Panc1 (cell line): ENCODE measurements around the gene DNAH9. TPM values are rescaled to one million over a fixed set of nuclear protein-coding genes. Genes with fewer than 3 reads are reported as not detected.

Source experiments
- ATAC-seq: fragments of 200-7000 bp; cut with Tn5 transposase; 2 replicates; pipeline ENCODE4 v1.9.1; 2020; ENCODE audit warnings: mild to moderate bottlenecking, moderate library complexity
- BruUV-seq: library from RNA; stranded (reverse); fragments of 400-500 nt; replicated peaks from 2 replicates; lab custom pipeline; 2021; lab: Mats Ljungman, UMichigan
- CTCF ChIA-PET: fragments of 300-600 bp; sonication (Branson Sonifier 250); formaldehyde crosslinking; loops from one replicate; lab custom pipeline; 2022; ENCODE audit warnings: antibody characterized with exemption; lab: Charles Lee
- POLR2A ChIA-PET: fragments of 300-600 bp; sonication (Branson Sonifier 250); formaldehyde crosslinking; loops from one replicate; lab custom pipeline; 2022; ENCODE audit warnings: antibody characterized with exemption; lab: Charles Lee
- DNase-seq: peaks from one replicate; pipeline ENCODE4 v3.0.0-alpha.2; 2010; ENCODE audit warnings: low read depth, low spot score
- H3K27ac ChIP-seq: 2 replicates; pipeline ENCODE4 v1.5.1; 2011; ENCODE audit warnings: mild to moderate bottlenecking, low read length, inconsistent platforms
- H3K27me3 ChIP-seq: fragments of 200-500 bp; sonication (Bioruptor generic); 2 replicates; pipeline ENCODE4 v1.6.0; 2014; ENCODE audit warnings: low read length, inconsistent platforms; ENCODE audit not compliant: control insufficient read depth, insufficient read depth
- H3K36me3 ChIP-seq: fragments of 200-500 bp; sonication (Bioruptor generic); 2 replicates; pipeline ENCODE4 v1.5.1; 2014; ENCODE audit warnings: inconsistent platforms, mild to moderate bottlenecking, low read length, moderate library complexity; ENCODE audit not compliant: control insufficient read depth, insufficient read depth
- H3K4me1 ChIP-seq: 2 replicates; pipeline ENCODE4 v1.5.1; 2011; ENCODE audit warnings: inconsistent platforms, mild to moderate bottlenecking, low read length, moderate library complexity; ENCODE audit not compliant: control insufficient read depth, insufficient read depth
- H3K4me3 ChIP-seq, 2 experiments: 2 replicates each; pipeline ENCODE4 v1.5.1; 2011 to 2012; ENCODE audit warnings: low read depth in 2 of 2, low read length in 2 of 2, mild to moderate bottlenecking in 2 of 2, inconsistent platforms in 1 of 2, moderate library complexity in 1 of 2
- H3K9me3 ChIP-seq: fragments of 200-500 bp; sonication (Bioruptor generic); 2 replicates; pipeline ENCODE4 v1.5.1; 2014; ENCODE audit warnings: low read depth, mild to moderate bottlenecking, inconsistent platforms, low read length, moderate library complexity; ENCODE audit not compliant: control insufficient read depth, insufficient read depth
- POLR2AphosphoS5 ChIP-seq: IDR thresholded peaks from 2 replicates; pipeline ENCODE4 v1.6.1; 2012; ENCODE audit warnings: mild to moderate bottlenecking, low read depth, low read length, moderate library complexity
- SIN3A ChIP-seq: IDR thresholded peaks from 2 replicates; pipeline ENCODE4 v1.6.1; 2012; ENCODE audit warnings: low read depth, mild to moderate bottlenecking, low read length, moderate library complexity, borderline replicate concordance; ENCODE audit not compliant: insufficient read depth
- TCF7L2 ChIP-seq: IDR thresholded peaks from 2 replicates; pipeline ENCODE4 v1.6.1; 2011; ENCODE audit warnings: mild to moderate bottlenecking, low read depth, low read length, inconsistent platforms
- in situ Hi-C: cut with HindIII; loops from 2 replicates; pipeline ENCODE4 v1.10.0; 2016; ENCODE audit warnings: low sequenced_read_pairs, low pct_unique_long_range_greater_than_20kb
- intact Hi-C: fragments of 100-400 bp; cut with micrococcal nuclease; formaldehyde crosslinking; loops from one replicate; pipeline ENCODE4 v1.10.0; 2022; ENCODE audit not compliant: unreplicated experiment
- total RNA-seq: library from RNA; stranded (reverse); gene quantifications from one replicate; pipeline ENCODE4 v1.2.1, GENCODE V29; 2021; ENCODE audit not compliant: unreplicated experiment
- TF ChIP-seq, protein P1 (sequence below): fragments of 450-650 bp; IDR thresholded peaks from 2 replicates; pipeline ENCODE4 v1.5.1; 2017; ENCODE audit warnings: mild to moderate bottlenecking
- TF ChIP-seq, protein P2 (sequence below), 2 experiments: IDR thresholded peaks; 2 replicates each; pipeline ENCODE4 v1.6.1; 2011 to 2012; ENCODE audit warnings: low read depth in 2 of 2, control low read depth in 1 of 2, low read length in 1 of 2, mild to moderate bottlenecking in 1 of 2, moderate library complexity in 1 of 2; ENCODE audit not compliant: insufficient read depth in 1 of 2

DNAH9 gene
- total RNA-seq, 1 experiment from 2014 or later = not detected

DNA sequence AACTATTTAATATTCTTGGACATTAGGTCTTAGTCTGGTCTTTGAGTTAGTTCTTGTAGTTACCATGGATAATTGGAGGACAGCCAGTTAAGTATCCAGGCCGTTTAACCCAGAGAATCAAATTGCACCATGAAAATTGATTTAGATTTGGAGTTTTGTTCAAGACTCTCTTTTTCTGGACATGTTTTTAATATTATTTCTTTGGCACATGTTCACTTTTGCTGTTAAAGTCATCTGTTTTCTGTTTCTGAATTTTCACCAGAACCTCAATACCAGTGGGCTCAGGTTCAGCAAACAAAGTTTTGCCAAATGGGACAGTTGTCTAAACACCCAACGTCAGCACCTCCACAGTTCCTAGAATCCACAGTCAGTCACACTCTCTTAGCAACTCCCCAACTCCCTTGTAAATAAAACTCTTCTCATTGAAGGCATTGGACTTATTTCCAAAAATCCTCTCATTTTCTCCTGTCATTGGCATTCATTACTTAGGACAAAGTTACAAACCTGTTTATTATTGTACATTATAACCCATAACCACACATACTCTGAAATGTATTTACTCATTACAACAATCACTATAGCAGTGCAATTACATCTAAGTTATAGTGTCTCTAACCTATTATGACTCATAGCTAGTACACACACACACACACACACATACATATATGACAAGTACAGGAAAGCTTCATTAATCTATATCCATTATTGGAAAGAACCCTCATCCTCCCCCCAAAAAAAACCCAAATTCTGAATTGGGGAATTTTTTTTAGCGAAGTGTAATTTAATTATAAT, 33.5 kb upstream of the DNAH9 start:
- DNase-seq (no peak), ATAC-seq (no peak)
- ChIA-PET CTCF (no interaction called here), POLR2A (no interaction called here)
- H3K4me3 ChIP-seq = no peak overlapping the region
- H3K9me3 ChIP-seq = no peaks in the 10 kb centered on the region
- no peak for TF ChIP-seq TCF7L2
- TF ChIP-seq POLR2AphosphoS5 = no peak
- TF ChIP-seq, protein P1, sequence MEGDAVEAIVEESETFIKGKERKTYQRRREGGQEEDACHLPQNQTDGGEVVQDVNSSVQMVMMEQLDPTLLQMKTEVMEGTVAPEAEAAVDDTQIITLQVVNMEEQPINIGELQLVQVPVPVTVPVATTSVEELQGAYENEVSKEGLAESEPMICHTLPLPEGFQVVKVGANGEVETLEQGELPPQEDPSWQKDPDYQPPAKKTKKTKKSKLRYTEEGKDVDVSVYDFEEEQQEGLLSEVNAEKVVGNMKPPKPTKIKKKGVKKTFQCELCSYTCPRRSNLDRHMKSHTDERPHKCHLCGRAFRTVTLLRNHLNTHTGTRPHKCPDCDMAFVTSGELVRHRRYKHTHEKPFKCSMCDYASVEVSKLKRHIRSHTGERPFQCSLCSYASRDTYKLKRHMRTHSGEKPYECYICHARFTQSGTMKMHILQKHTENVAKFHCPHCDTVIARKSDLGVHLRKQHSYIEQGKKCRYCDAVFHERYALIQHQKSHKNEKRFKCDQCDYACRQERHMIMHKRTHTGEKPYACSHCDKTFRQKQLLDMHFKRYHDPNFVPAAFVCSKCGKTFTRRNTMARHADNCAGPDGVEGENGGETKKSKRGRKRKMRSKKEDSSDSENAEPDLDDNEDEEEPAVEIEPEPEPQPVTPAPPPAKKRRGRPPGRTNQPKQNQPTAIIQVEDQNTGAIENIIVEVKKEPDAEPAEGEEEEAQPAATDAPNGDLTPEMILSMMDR = no peak
- no peaks in the 10 kb centered on the region for H3K36me3 ChIP-seq
- no peaks in the 10 kb centered on the region for H3K4me1 ChIP-seq
- intact Hi-C loops (no loop called here), in situ Hi-C loops (no loop called here)
- BruUV-seq = no TSS peak
- no peaks in the 10 kb centered on the region for H3K27me3 ChIP-seq
- H3K27ac ChIP-seq = no peak overlapping the region

DNA sequence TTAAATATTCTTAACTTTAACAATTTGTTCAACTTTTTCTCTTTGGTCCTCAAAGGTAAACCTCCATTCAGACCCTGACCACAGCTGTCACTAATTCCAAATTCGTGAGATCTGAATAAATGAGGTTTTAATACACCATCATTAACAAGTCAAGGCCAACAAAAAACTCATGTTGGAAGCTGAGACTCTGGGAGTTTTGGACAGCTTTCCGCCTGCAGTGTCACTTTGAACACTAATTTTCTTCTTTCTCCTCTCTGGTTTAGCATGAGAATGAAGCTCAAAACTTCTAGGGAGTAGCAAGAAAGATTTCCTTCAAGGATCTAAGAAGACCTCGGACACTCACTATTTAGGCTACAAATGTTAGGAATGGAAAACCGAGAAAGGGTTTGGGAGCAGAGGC, 32.7 kb upstream of the DNAH9 start:
- no TSS peak for BruUV-seq
- no peaks in the 10 kb centered on the region for H3K4me1 ChIP-seq
- no peak for TF ChIP-seq POLR2AphosphoS5
- TF ChIP-seq, protein P1 = no peak
- no peaks in the 10 kb centered on the region for H3K27me3 ChIP-seq
- no peaks in the 10 kb centered on the region for H3K9me3 ChIP-seq
- ATAC-seq (no peak), DNase-seq (no peak)
- intact Hi-C loops (no loop called here), in situ Hi-C loops (no loop called here)
- ChIA-PET POLR2A (no interaction called here), CTCF (no interaction called here)
- H3K36me3 ChIP-seq = no peaks in the 10 kb centered on the region
- H3K27ac ChIP-seq = no peak overlapping the region
- H3K4me3 ChIP-seq = no peak overlapping the region

DNA sequence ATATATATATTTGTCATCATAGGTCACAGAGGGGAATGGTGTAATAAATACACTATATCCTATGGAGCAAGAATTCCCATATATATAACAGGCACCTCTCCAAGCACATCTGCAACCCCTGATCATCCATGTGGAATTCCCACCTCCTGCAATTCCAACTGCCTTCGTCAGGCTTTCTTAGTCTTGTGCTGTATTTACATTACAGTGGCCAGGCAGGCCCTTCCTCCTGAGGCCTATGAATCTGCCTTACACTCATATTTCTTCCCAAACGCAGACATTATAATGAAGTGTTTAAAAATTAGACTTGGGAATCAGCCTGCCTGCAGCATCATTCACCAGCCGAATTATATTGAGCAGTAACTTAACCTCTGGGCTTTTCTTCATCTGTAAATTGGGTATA, 19.3 kb upstream of the DNAH9 start:
- BruUV-seq = no TSS peak
- Histone ChIP-seq H3K4me1 (no peaks in the 10 kb centered on the region), H3K27ac (no peak overlapping the region), H3K27me3 (no peaks in the 10 kb centered on the region), H3K4me3 (no peak overlapping the region), H3K36me3 (no peaks in the 10 kb centered on the region), H3K9me3 (no peaks in the 10 kb centered on the region)
- TF ChIP-seq, protein P1 = no peak
- TF ChIP-seq SIN3A = no peak
- no peak for TF ChIP-seq TCF7L2
- TF ChIP-seq, protein P2, sequence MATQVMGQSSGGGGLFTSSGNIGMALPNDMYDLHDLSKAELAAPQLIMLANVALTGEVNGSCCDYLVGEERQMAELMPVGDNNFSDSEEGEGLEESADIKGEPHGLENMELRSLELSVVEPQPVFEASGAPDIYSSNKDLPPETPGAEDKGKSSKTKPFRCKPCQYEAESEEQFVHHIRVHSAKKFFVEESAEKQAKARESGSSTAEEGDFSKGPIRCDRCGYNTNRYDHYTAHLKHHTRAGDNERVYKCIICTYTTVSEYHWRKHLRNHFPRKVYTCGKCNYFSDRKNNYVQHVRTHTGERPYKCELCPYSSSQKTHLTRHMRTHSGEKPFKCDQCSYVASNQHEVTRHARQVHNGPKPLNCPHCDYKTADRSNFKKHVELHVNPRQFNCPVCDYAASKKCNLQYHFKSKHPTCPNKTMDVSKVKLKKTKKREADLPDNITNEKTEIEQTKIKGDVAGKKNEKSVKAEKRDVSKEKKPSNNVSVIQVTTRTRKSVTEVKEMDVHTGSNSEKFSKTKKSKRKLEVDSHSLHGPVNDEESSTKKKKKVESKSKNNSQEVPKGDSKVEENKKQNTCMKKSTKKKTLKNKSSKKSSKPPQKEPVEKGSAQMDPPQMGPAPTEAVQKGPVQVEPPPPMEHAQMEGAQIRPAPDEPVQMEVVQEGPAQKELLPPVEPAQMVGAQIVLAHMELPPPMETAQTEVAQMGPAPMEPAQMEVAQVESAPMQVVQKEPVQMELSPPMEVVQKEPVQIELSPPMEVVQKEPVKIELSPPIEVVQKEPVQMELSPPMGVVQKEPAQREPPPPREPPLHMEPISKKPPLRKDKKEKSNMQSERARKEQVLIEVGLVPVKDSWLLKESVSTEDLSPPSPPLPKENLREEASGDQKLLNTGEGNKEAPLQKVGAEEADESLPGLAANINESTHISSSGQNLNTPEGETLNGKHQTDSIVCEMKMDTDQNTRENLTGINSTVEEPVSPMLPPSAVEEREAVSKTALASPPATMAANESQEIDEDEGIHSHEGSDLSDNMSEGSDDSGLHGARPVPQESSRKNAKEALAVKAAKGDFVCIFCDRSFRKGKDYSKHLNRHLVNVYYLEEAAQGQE (IDR thresholded peaks at IDR 0.05; ENCODE audit: insufficient read depth in 1 of 2, low read depth in 2 of 2, low read length in 1 of 2) = no peak
- TF ChIP-seq POLR2AphosphoS5 = no peak
- ATAC-seq = no peak
- in situ Hi-C loops = no loop called here
- ChIA-PET CTCF (no interaction called here), POLR2A (no interaction called here)
- DNase-seq = no peak
- intact Hi-C loops = no loop called here
